ENCODE results near the gene C1QTNF9.
"Not testable (repeated sequence)": the region's sequence is repeated elsewhere in the genome, so short reads cannot be mapped to it uniquely, and the experiment has no call there.

The C1QTNF9 gene

GRCh38 chr13:24309300-24309699 is at the start of gene C1QTNF9:
Gene C1QTNF9 (plus strand): TSS chr13:24309580. CDS start chr13:24316004, 6,424 bp downstream.
- H3K27ac ChIP-seq; H3K27me3 ChIP-seq; H4K20me1 ChIP-seq; H3K4me1 ChIP-seq; H3K4me3 ChIP-seq; H3K4me2 ChIP-seq; H3K9me3 ChIP-seq (replicated peaks in 1 of 11); H3K9ac ChIP-seq: not testable (repeated sequence)
- H3K36me3 ChIP-seq: peaks cover 0 to 25% (median 8%) of the 10 kb centered on the region in 11 experiments; a peak in 13 of 22 replicates

- H3K4me1 ChIP-seq: peaks cover 13 to 87% (median 43%) of the 10 kb centered on the region in 10 experiments
- H3K4me3 ChIP-seq: no peak overlapping the region
- H3K4me2 ChIP-seq: peak overlapping the region in 9 of 11 experiments; percentile 3 to 39 (median 27); a peak in 13 of 22 replicates
- TF ChIP-seq Cebpa-rat (IDR thresholded peaks at IDR 0.05): no peak
- H3K9ac ChIP-seq: no peak overlapping the region
- H3K27me3 ChIP-seq: no peaks in the 10 kb centered on the region
- no peaks in the 10 kb centered on the region for H4K20me1 ChIP-seq
- H3K27ac ChIP-seq: peak overlapping the region in 5 of 11 experiments; percentile 3 to 55 (median 14); a peak in 6 of 22 replicates
- peaks cover 0 to 8% (median 0%) of the 10 kb centered on the region in 11 experiments; a peak in 1 of 22 replicates for H3K36me3 ChIP-seq
- H3K9me3 ChIP-seq (replicated peaks in 1 of 11): no peaks in the 10 kb centered on the region
Measured at GRCh38 chr13:24261566-24261965, 47.8 kb upstream of the C1QTNF9 start.

- Histone ChIP-seq H3K27me3 (no peaks in the 10 kb centered on the region), H3K4me2 (no peak overlapping the region), H4K20me1 (no peaks in the 10 kb centered on the region), H3K27ac (no peak overlapping the region), H3K4me3 (no peak overlapping the region), H3K9me3 (replicated peaks in 1 of 11) (no peaks in the 10 kb centered on the region), H3K9ac (no peak overlapping the region), H3K36me3 (no peaks in the 10 kb centered on the region; a peak in 1 of 22 replicates), H3K4me1 (peaks cover 24 to 86% (median 45%) of the 10 kb centered on the region in 10 experiments)
- TF ChIP-seq Cebpa-rat (IDR thresholded peaks at IDR 0.05): no peak
Measured at GRCh38 chr13:24263632-24264031, 45.7 kb upstream of the C1QTNF9 start.

- H3K9me3 ChIP-seq (replicated peaks in 1 of 11): no peaks in the 10 kb centered on the region
- no peaks in the 10 kb centered on the region for H4K20me1 ChIP-seq
- H3K4me1 ChIP-seq: peaks cover 24 to 89% (median 43%) of the 10 kb centered on the region in 10 experiments
- peak overlapping the region in 9 of 11 experiments; percentile 18 to 69 (median 59); a peak in 16 of 22 replicates for H3K27ac ChIP-seq
- H3K4me2 ChIP-seq: peak overlapping the region; percentile 41 to 75 (median 63)
- no peak for TF ChIP-seq Cebpa-rat (IDR thresholded peaks at IDR 0.05)
- no peaks in the 10 kb centered on the region for H3K27me3 ChIP-seq
- peak overlapping the region in 6 of 11 experiments; percentile 7 to 57 (median 38); a peak in 8 of 22 replicates for H3K9ac ChIP-seq
- H3K36me3 ChIP-seq: no peaks in the 10 kb centered on the region; a peak in 1 of 22 replicates
- H3K4me3 ChIP-seq: no peak overlapping the region
Measured at GRCh38 chr13:24264976-24265375, 44.4 kb upstream of the C1QTNF9 start.

- no peak for TF ChIP-seq Cebpa-rat (IDR thresholded peaks at IDR 0.05)
- peak overlapping the region; percentile 41 to 75 (median 63) for H3K4me2 ChIP-seq
Measured at GRCh38 chr13:24265453-24265852, 43.9 kb upstream of the C1QTNF9 start.

GRCh38 chr13:24267274-24267673 is 42.1 kb upstream of the C1QTNF9 start:
- no peaks in the 10 kb centered on the region for H3K36me3 ChIP-seq

More at GRCh38 chr13:24265453-24265852, 43.9 kb upstream of the C1QTNF9 start:
- H3K4me1 ChIP-seq: peaks cover 28 to 89% (median 47%) of the 10 kb centered on the region in 10 experiments
- no peaks in the 10 kb centered on the region for H3K27me3 ChIP-seq
- H3K9ac ChIP-seq: peak overlapping the region in 1 of 11 experiments; percentile 8; a peak in 1 of 22 replicates
- H3K4me3 ChIP-seq: no peak overlapping the region
- no peaks in the 10 kb centered on the region; a peak in 1 of 22 replicates for H3K36me3 ChIP-seq
- H4K20me1 ChIP-seq: no peaks in the 10 kb centered on the region
- no peaks in the 10 kb centered on the region for H3K9me3 ChIP-seq (replicated peaks in 1 of 11)
- H3K27ac ChIP-seq: peak overlapping the region in 8 of 11 experiments; percentile 44 to 69 (median 60); a peak in 15 of 22 replicates

GRCh38 chr13:24267801-24268200 is 41.6 kb upstream of the C1QTNF9 start:
- no peaks in the 10 kb centered on the region for H3K27me3 ChIP-seq
- TF ChIP-seq Cebpa-rat (IDR thresholded peaks at IDR 0.05): no peak
- H3K4me3 ChIP-seq: 0 out of 20 replicates have a peak overlapping the region, but pooled peaks of 3 of the 10 experiments have one; percentile 14 to 22 (median 16)
- H4K20me1 ChIP-seq: no peaks in the 10 kb centered on the region
- H3K27ac ChIP-seq: peak overlapping the region in 10 of 11 experiments; percentile 39 to 70 (median 54); a peak in 16 of 22 replicates
- H3K4me2 ChIP-seq: peak overlapping the region; percentile 19 to 62 (median 55); a peak in 21 of 22 replicates
- no peaks in the 10 kb centered on the region for H3K36me3 ChIP-seq
- H3K4me1 ChIP-seq: peaks cover 49 to 76% (median 54%) of the 10 kb centered on the region in 10 experiments
- H3K9ac ChIP-seq: peak overlapping the region in 5 of 11 experiments; percentile 24 to 46 (median 34); a peak in 5 of 22 replicates
- no peaks in the 10 kb centered on the region for H3K9me3 ChIP-seq (replicated peaks in 1 of 11)

More at GRCh38 chr13:24267274-24267673, 42.1 kb upstream of the C1QTNF9 start:
- Histone ChIP-seq H4K20me1 (no peaks in the 10 kb centered on the region), H3K4me3 (peak overlapping the region in 4 of 10 experiments; percentile 2 to 22 (median 15); a peak in 2 of 20 replicates), H3K27me3 (no peaks in the 10 kb centered on the region), H3K9me3 (replicated peaks in 1 of 11) (no peaks in the 10 kb centered on the region), H3K27ac (peak overlapping the region in 10 of 11 experiments; percentile 39 to 70 (median 54); a peak in 18 of 22 replicates), H3K9ac (peak overlapping the region; percentile 3 to 46 (median 30); a peak in 11 of 22 replicates), H3K4me1 (peaks cover 43 to 75% (median 49%) of the 10 kb centered on the region in 10 experiments), H3K4me2 (peak overlapping the region; percentile 19 to 62 (median 55); a peak in 21 of 22 replicates)
- no peak for TF ChIP-seq Cebpa-rat (IDR thresholded peaks at IDR 0.05)

GRCh38 chr13:24269821-24270220 is 39.6 kb upstream of the C1QTNF9 start:
- Histone ChIP-seq H3K4me1 (peaks cover 63 to 84% (median 71%) of the 10 kb centered on the region in 10 experiments), H3K4me3 (peak overlapping the region in 2 of 10 experiments; percentile 60 to 71; a peak in 2 of 20 replicates), H3K4me2 (peak overlapping the region in 10 of 11 experiments; percentile 40 to 99 (median 95); a peak in 15 of 22 replicates), H3K27ac (peak overlapping the region in 9 of 11 experiments; percentile 87 to 97 (median 91); a peak in 14 of 22 replicates), H3K9ac (peak overlapping the region in 3 of 11 experiments; percentile 84 to 94 (median 87); a peak in 4 of 22 replicates), H3K9me3 (replicated peaks in 1 of 11) (no peaks in the 10 kb centered on the region), H4K20me1 (no peaks in the 10 kb centered on the region), H3K36me3 (no peaks in the 10 kb centered on the region), H3K27me3 (no peaks in the 10 kb centered on the region)
- TF ChIP-seq Cebpa-rat (IDR thresholded peaks at IDR 0.05): no peak

- peak overlapping the region; percentile 84 to 97 (median 91) for H3K27ac ChIP-seq
- H3K27me3 ChIP-seq: no peaks in the 10 kb centered on the region
- H3K4me3 ChIP-seq: peak overlapping the region; percentile 43 to 76 (median 60)
- H3K9me3 ChIP-seq (replicated peaks in 1 of 11): no peaks in the 10 kb centered on the region
- H3K36me3 ChIP-seq: no peaks in the 10 kb centered on the region
- H3K9ac ChIP-seq: peak overlapping the region; percentile 74 to 94 (median 84)
- no peak for TF ChIP-seq Cebpa-rat (IDR thresholded peaks at IDR 0.05)
- peak overlapping the region; percentile 88 to 99 (median 95) for H3K4me2 ChIP-seq
- H4K20me1 ChIP-seq: no peaks in the 10 kb centered on the region
- peaks cover 63 to 84% (median 71%) of the 10 kb centered on the region in 10 experiments for H3K4me1 ChIP-seq
Measured at GRCh38 chr13:24270639-24271141, 38.7 kb upstream of the C1QTNF9 start.
